Midbrain (tissue), 1 donor: Measurements from ENCODE around the gene ACTRT2.

Experiments
- DNase-seq: peaks from one replicate; lab custom pipeline; 2025; lab: John Stamatoyannopoulos, UW

ACTRT2 gene

DNA sequence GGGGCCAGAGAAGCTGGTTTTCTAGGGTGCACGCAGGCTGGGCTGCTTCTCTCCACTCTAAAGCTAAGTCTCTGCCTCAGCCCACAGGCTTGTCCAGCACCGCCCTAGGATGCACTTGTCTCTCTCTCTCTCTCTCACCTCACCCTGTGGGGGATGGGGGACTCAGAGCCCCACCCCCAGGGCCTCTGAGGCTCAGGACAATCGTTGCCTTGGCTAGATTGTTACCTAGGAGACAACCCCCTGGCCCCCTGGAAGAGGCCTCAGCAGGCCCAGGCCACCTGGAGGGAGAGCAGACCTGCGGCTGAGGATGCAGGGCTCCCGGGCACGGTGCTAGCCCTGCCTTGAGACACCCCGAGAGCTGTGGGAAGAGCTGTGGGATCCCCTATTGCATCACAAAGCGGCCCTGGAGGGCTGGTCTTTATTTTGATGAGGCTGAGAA, at the start of gene ACTRT2:
ACTRT2 (plus strand) TSS at position 235 of the 439 bp plus-strand sequence. CDS start 220 bp downstream, outside the sequence.
- DNase-seq, result no peak

DNA sequence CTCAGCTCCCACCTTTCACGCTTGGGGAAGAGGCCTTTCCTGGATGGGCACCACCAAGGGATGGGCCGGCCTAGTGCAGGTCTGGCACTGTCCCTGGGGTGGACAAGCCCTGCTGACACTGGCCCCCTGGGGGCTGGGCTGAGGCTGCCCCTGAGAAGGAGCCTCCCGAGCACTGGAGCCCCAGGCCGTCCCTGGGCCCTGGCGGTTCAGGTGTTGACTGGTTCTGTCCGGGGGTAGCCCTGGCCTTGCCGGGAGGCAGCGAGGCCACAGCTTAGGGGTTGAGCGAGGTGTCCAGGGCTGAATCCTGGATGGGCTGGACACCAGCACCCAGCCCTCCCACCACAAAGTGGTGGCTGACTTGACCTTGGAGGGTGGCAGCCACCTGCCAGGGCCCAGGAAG, 49.7 kb upstream of the ACTRT2 start:
- no peak for DNase-seq

DNA sequence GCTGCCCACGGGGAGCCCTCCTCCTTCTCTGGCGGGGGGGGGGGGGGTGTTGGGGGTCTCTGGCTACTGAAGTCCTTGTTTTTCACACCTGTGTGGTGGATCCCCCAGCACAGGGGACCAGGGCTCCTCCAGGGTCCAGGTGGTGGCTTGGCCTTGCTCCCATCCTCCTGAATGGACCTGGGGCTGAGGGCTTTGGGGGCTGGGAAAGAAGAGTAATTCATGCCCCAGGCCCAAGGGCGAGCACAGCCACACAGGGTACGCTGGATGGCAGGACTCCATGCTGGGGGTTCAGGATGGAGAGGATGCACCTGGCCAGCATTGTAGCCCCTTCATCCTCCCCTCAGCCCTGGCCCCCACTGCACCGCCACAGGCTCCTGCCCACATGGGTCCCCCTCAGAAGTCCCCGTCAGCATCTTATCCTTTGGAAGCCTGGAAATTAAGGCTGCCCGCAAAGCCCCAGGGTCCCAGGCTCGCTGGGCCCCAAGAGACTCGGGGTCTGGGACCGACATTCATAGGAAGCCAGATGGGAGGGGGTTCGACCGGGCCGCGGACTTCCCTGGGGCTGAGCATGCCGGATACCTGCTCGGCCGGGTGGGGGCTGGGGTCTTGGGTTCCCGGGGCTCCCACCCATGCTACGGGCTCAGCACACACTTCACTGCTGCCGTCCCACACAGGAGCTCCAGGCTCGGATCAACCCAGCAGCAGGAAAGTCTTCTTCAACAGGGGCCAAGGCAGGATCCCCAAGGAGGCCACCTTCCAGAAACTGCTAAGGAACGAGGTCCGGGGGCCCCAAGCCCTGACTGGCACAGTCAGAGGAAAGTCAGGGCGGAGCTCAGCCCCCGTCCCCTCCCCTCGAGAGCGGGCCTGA, 49.0 kb upstream of the ACTRT2 start:
- DNase-seq, result no peak

DNA sequence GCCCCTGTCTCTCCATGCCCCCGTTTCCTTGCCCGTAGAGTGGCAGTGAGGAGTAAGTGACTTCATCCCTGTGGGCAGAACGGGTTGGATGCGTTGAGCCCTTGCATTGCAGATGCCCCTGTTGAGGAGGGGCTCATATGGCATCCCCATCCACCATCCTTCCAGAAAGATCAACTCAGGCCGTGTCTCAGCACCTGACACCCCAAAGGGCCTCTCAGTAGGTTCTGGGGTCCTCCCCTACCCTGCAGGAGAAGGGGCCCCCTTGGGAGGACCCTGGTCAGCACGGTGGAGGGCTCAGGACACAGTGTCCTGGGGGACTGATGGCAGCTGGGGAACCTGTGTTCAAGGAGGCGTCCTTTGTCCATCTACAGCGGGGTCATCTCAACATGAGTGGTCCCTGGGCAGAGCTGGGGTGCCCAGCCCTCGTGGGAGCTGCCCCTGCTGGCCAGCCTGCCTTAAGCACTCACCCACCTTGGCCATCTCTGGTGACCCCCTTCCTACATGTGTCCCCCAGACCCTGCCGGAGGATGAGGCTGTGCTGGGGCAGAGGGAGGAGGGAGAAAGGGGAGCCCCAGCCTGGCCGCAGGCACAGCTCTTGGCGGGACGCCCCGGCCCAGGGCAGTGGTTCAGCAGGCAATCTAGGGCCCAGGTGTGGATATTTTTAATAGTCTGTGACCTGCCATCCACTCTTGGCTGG, 48.2 kb upstream of the ACTRT2 start:
- no peak for DNase-seq

DNA sequence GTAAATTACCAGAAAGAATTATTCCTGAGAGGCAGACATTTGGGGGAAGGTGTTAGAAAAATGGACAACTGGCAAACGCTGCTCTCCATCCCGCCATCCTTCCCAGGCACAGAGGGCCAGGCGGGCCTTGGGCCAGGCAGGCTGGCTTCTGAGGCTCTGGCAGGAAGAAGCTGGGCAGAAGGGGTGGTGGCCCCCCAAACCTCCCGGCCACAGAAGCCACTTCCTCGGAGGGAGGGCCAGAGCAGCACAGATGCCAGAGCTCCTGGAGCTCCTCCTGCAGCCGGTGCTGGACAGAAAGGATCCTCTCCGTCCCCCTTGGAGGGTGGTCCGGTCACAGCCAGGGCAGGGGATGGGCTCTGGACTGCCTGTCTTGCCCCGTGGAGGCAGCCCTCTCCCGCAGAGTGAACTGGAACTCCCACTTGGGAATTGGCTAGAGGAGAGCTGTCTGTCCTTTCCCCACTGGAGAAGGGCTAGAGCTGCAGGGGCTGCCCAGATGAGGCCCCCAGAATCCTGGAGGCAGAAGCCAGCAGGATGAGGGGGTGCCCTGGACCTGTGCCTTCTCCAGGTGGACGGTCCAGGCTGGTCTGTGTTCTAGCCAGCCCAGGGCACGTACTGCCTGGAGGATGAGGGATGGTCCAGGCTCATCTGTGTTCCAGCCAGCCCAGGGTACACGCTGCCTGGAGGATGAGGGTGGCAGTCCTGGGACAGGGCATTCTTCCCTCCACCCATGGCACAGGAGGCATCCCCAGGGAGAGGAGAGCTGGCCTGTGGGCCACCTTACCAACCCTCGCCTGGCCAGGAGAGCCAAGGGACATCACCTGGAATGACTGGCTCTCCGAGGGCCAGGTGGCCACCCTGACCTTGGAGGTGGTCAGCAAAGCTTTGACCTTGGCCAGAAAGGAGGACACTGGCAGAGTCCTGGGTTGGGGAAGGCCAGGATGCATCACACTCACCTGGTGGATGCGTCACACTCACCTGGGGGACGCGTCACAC, 47.4 kb upstream of the ACTRT2 start:
- DNase-seq, result no peak

DNA sequence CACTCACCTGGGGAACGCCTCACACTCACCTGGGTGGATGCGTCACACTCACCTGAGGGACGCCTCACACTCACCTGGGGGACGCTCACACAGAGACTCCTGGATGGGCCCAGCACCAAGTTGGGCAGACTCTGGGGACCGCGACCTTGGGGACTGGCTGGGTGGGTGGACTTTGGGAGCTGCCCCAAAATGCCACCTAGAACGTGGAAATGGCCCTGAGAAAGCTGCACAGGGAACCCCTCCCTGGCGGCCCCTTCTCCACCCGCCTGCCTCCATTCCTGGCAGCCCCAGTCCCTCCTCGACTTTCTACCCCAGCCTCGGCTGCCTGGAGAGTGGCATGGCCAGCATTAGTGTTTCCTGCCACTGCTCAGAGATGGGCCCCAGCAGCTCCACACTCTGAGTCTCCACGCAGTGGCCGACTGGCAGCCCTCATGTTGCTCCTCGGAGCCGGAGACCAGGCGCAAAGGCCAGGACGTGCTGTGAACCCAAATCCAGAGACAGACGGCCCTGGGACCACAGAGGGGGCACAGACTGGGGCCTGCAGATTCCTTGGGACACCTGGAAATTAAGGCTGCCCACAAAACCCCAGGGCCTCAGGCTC, 46.5 kb upstream of the ACTRT2 start:
- DNase-seq, result no peak

DNA sequence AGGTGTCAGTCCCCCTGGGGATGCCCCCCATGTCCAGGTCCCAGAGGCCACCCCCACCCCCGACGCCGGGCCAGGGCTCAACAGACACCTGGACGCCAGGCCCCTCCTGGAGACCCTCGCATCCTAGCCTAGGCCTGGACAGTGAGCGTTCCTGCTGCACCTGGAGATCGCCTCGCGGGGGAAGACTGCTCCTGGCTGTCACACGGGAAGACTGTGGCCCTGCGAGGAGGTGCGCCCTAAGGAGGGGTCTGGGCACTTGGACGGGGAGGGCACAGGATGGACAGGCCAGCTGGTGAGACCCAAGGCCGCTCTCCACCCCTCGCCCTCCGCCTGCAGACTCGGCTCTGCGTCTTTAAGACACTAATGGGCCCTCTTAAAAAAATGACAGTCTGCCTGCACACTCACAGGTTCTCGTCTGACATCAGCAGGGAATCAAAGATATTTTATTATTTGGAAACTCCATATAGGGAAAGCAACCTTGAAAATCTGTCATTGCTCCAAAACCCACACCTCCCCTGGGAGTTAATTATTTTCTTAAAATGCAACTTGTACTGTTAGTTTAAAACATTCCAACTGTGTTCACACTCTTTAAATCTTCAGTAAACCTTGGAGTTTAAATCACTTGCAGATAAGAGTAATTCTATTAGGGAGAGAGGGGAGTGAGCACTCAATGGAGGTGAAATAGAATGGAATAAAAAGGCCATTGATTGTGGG, 45.6 kb upstream of the ACTRT2 start:
- no peak for DNase-seq

DNA sequence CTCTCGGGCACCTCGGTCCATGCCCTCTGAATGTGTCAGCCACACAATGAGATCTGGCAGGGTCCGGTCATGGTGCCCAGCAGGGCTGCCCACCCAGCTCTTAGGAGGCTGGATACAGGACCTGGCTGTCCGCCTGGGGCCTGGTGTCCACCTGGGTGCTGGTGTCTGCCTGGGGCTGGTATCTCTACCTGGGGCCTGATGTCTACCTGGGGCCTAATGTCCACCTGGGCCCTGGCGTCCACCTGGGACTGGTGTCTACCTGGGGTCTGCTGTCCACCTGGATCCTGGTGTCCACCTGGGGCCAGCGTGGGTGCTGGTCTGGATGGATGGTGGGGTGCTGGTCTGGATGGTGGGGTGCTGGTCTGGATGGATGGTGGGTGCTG, 45.1 kb upstream of the ACTRT2 start:
- DNase-seq, result no peak

DNA sequence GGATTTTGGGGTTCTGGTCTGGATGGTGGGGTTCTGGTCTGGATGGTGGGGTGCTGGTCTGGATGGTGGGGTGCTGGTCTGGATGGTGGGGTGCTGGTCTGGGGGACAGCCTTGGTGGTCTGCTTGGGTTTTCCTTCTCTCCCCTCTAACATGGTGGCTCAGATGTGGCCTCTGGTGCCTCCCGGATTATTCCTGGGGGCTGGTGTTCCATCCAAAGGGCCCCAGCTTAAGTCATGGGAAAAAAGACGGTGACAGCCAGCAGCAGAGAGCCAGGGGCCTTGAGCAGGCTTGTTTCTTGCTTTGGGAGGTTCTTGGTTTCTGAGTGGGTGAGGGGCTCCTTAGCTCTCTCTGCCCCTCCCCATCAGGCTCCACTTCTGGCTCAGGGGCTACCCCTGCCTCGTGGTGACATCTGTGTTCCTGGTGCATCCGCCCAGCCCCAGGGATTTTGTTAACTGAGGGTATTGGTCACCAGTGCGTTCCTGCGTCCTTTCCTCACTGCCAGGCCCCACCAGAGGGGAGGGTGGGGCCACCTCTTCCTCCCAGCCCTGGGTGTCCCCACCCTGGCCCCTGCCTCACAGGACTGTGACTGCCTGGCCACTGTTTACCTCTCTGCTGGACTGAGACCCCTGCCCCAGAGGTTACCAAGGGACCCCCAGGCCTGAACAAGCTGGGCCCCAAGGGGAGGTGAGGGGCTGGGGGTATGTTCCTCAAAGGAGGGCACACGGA, 43.2 kb upstream of the ACTRT2 start:
- no peak for DNase-seq

DNA sequence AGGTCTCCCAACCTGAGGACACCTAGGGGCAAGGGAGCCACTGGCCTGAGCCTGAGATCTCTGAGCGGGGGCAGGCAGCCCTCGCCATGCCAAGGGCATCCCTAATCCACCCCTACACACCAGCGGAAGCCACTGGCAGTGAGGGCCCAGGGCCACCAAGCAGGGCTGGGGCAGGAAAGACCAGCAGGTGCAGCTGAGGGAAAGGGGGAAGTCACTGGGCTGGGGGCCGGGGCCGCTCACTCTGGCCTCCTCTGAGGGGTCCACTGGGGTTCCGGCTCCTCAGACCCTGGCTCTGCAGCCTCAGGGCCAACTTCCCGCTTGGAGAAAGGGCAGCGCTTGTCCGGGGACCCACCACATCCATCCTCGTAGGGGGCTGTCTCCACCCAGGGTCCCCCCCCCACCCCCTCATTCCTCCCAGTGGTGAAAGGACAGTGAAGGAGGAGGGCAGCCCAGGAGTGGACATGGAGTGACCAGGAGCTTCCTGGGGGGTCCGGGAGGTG, 42.5 kb upstream of the ACTRT2 start:
- DNase-seq, result no peak

DNA sequence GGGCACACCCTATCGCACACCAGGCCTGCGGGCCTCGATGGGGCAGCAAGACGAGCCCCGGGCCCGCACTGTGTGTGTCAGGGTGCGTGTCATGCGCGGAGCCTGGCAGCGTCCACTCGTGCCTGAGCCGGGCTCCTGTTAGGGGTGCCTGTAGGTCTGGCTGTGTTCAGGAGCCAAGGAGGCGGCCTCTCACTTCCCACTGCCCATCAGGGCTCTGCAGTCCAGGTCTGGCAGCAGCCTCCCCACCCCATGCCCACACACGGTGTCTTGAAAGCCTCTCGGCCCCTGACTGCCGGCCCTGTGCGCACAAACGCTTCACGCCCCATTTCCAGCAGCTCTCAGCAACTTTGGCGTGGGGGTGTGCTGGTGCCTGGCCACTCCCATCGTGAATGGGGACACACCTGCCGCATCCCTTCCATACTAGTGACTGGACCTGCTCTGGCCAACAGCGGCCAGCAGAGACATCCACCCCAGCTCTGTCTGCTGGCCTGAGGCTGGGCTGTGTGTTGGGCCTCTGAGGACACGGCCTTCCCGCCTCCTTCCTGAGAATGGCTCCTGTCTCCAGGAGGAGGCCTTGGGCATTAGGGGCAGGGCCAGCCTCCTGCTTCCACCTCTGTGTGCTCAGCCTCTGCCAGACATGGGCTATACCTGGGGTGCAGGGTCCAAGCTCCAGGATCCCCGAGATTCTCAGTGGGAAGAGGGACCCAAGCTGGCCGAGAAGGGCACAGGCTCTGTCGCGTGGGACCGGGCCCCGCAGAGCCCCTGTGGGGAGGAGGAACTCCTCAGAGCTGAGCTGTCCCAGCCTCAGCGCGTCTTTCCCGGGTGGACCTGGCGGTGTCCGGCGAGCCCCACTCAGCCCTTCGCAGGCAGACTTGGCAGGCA, 41.8 kb upstream of the ACTRT2 start:
- no peak for DNase-seq

DNA sequence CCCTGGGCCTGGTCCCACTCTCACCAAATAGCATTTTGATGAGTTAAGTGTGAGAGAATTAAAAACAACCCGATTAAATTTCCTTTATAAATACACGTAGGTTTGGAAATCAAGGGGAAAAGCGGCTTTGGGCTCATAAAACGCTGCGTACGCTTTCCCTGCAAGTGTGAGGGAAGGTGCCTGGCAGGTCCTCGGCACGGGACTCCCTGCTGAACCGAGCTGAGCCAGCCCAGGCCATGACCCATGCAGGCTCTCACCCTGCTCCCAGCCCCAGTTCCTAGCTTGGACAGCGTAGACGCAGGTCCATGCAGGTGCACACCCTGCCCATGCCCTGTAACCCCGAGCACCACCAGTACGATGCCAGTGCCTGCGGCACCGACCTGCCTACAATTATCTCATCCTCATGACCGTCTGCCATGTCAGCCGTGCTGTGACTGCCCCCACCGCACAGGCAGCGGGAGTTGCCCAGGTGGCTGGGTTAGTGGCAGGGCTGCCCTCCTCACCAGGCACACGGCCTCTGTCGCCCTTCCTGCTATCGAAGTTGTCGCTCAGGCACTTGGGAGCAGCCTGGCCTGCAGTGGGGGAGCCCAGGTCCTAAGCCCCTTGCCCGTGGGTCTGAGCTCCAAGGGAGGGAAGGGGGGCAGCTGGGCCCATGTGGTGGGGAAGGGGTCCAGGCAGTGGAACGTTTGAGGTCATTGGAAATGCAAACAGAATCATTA, 41.0 kb upstream of the ACTRT2 start:
- no peak for DNase-seq

DNA sequence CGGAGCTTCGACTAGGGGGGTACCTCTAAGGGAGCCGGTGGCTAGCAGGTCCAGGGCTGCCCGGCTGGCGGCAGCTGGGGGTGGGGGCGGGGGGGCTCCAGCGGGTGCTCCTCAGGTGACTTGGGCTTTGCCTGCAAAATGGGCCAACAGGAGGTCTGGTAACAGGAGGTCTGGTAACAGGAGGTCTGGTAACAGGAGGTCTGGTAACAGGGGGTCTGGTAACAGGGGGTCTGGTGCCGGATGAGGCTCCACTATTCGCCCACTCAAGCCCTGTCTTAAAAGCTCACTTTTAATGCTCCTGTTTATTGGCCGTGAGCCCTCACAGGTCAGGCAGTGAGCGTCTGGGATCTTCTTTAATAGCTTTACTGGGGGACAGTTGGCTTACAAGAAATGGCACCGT, 40.4 kb upstream of the ACTRT2 start:
- no peak for DNase-seq

DNA sequence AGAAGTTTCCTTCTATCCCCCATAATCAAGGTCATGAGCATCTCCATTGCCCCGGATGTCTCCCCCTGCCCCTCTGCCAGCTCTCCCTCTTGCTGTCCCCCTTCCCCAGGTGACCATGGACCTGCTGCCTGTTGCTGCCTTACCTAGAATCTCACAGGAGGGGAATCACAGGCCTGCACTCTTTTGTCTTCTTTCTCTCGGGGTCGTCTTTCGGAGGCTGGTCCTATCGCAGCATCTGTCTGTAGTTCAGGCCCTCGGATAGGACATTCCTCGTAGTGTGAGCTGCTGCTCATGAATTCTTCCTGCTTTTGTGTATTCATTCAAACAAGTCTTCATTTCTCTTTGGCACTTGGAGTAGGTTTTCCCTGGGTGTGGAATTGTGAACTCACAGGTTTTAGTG, 39.9 kb upstream of the ACTRT2 start:
- DNase-seq, result no peak

DNA sequence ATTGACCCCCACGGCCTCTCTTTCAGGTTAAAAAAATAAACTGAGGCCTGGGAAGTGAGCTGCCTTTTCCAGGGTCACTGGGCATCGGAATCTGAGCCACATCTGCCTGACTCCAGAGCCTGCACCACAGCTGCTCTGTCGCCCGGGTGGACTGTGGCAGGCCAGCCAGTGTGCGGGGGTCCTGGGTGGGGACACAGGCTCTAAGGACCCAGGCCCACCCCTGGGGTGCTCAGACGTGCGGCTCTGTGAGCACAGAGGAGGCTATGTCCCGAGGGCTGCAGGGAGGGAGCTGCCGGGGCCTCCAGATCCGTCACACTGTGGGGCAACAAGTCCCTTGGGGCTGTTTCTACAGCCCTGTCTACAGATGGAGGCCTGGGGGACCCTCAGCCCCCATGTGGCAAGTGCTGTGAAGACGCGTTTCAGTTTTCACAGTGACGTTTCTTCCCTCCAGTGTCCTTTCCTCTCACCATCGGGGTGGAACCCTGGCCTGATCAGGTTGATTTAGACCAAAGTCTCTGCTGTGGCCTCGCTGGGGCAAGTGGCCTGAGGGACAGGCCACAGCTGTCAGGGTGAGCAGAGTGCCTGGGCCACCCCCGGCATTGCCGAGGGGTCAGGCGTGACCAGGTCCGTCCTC, 39.2 kb upstream of the ACTRT2 start:
- DNase-seq, result no peak

DNA sequence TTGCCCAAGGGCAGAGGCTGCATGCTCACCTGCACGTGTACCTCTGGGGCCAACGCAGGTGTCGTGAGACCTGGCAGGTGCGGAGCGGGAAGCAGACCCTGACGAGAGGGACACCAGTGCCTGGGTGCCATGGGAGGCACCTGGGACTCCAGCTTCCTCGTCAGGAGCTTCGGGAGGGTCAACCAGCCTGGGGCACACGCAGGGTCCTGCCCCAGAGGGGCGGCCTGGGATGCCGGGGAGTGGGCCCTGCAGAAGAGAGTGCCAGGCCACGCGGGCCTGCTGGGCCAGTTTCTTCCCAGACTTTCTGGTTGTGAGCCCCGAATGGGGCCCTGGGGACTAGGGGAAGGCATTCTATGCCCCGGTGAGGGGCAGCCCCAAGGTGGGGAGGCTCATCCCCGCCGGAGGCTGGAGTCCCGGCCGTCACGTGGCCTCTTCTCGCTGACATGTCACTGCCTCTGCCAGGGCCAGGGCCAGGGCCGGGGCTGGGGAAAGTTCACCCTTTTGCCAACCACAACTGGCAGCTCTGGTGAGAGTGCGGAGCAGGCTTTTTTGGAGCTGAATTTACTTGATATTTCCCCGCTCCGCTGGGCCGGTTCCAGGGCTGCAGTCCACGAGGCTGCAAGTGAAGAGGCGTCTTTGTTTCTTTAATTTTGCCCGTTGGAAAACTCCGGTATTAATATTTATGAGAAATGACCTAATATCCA, 38.5 kb upstream of the ACTRT2 start:
- DNase-seq, result peak; percentile 71

DNA sequence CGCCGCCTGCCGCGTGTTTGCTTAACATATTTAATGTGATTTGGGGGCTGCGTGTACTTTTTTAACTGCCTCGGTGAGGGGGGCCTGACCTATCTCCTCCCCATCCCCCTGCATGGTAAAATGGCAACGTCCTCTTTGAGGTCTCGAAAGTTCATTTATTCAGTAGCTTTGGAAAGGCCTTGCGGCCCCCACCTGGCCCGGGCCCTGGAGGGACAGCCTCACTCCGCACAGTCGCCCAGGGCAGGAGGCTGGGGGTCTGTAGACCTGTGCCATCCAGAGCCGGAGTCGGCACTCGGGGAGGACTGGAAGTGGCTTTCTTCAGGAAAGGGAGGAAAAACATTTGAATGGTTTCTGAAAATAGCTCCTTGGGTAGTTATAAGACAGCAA, 38.0 kb upstream of the ACTRT2 start:
- DNase-seq, result no peak
